K562 (cell line): Measurements from ENCODE around the gene VPS13D. TPM values are rescaled to one million over a fixed set of nuclear protein-coding genes. Genes with fewer than 3 reads are reported as not detected.

Source experiments
- DACH1 ChIP-seq: fragments of 450-650 bp; IDR thresholded peaks from 2 replicates; pipeline ENCODE4 v1.6.1; 2018; ENCODE audit not compliant: partially characterized antibody
- E2F3 ChIP-seq: fragments of 250-450 bp; sonication (Bioruptor Pico); IDR thresholded peaks from 2 replicates; pipeline ENCODE4 v1.4.0; 2020; ENCODE audit warnings: mild to moderate bottlenecking
- NR4A1 ChIP-seq, 2 experiments: fragments of 250-450 bp in 1 of 2; fragments of 450-650 bp in 1 of 2; sonication (Bioruptor Pico) in 1 of 2; IDR thresholded peaks; 2 replicates each; pipeline versions ENCODE4 v1.4.0 to v1.6.1; 2016 to 2020; ENCODE audit warnings: mild to moderate bottlenecking in 2 of 2, missing compliant biosample characterization in 1 of 2, missing genetic modification characterization in 1 of 2, moderate library complexity in 1 of 2
- NUFIP1 ChIP-seq: fragments of 450-650 bp; IDR thresholded peaks from 2 replicates; pipeline ENCODE4 v1.6.1; 2018; ENCODE audit not compliant: partially characterized antibody
- PKNOX1 ChIP-seq: fragments of 450-650 bp; IDR thresholded peaks from 2 replicates; pipeline ENCODE4 v1.6.1; 2016
- POLR2H ChIP-seq: IDR thresholded peaks from 2 replicates; pipeline ENCODE4 v1.6.1; 2016; ENCODE audit warnings: missing genetic modification characterization, low read depth, mild to moderate bottlenecking, control low read depth, missing compliant biosample characterization, moderate library complexity
- PPARD ChIP-seq: fragments of 250-450 bp; sonication (Bioruptor Pico); IDR thresholded peaks from 2 replicates; pipeline ENCODE4 v1.8.0; 2022; ENCODE audit warnings: inconsistent platforms, mild to moderate bottlenecking, moderate library complexity
- PRPF4 ChIP-seq: fragments of 200-400 bp; formaldehyde crosslinking; IDR thresholded peaks from one replicate; pipeline ENCODE4 v1.6.1; 2017; ENCODE audit warnings: low read length, low read depth, mild to moderate bottlenecking; ENCODE audit not compliant: insufficient read depth, poor library complexity, severe bottlenecking
- RAD21 ChIP-seq, 2 experiments: fragments of 250-450 bp in 1 of 2; fragments of 450-650 bp in 1 of 2; sonication (Bioruptor Pico) in 1 of 2; formaldehyde crosslinking in 1 of 2; IDR thresholded peaks in 1 of 2; conservative IDR thresholded peaks in 1 of 2; 2 replicates each; pipeline versions ENCODE4 v1.4.0 to v1.8.0; 2020 to 2022; ENCODE audit warnings: mild to moderate bottlenecking in 2 of 2, moderate library complexity in 1 of 2
- TEAD1 ChIP-seq, 2 experiments: fragments of 450-650 bp in 1 of 2; sonication (generic) in 1 of 2; formaldehyde crosslinking; IDR thresholded peaks; 2 replicates each; pipeline versions ENCODE4 v1.4.0 to v1.8.0; 2020 to 2022; ENCODE audit warnings: mild to moderate bottlenecking in 2 of 2, missing genetic modification reagents in 1 of 2
- ZKSCAN8 ChIP-seq: fragments of 200-800 bp; sonication (Bioruptor generic); IDR thresholded peaks from 2 replicates; pipeline ENCODE4 v1.6.1; 2016; ENCODE audit warnings: missing genetic modification characterization, missing compliant biosample characterization
- ZNF23 ChIP-seq: fragments of 250-450 bp; sonication (Bioruptor Pico); IDR thresholded peaks from 2 replicates; pipeline ENCODE4 v1.4.0; 2020; ENCODE audit warnings: mild to moderate bottlenecking
- ZNF24 ChIP-seq: fragments of 450-650 bp; IDR thresholded peaks from 2 replicates; pipeline ENCODE4 v1.6.1; 2016
- ZNF318 ChIP-seq, 2 experiments: fragments of 450-650 bp; IDR thresholded peaks; 2 replicates each; pipeline ENCODE4 v1.6.1; 2016; ENCODE audit warnings: mild to moderate bottlenecking in 2 of 2, borderline replicate concordance in 1 of 2, low read depth in 1 of 2, moderate library complexity in 1 of 2
- ZNF518B ChIP-seq: fragments of 250-450 bp; sonication (Bioruptor Pico); IDR thresholded peaks from 2 replicates; pipeline ENCODE4 v1.5.0; 2021; ENCODE audit warnings: mild to moderate bottlenecking, moderate library complexity
- polyA plus RNA-seq, 8 experiments: library from polyadenylated mRNA; depleted of rRNA in 4 of 8; stranded (reverse) in 5 of 8; unstranded in 3 of 8; fragments of >200 nt; fragmentation: Nextera tagmentation in 2 of 8; fragmentation: Illumina TruSeq in 1 of 8; extraction: Ambion mirVana in 2 of 8; extraction: Trizol in 1 of 8; gene quantifications; 2 replicates each; pipeline versions ENCODE4 v1.2.1 to v1.2.3, GENCODE V29; 2011 to 2014; ENCODE audit warnings: inconsistent platforms in 1 of 8, missing spikeins in 1 of 8
- total RNA-seq, 7 experiments: library from RNA; depleted of rRNA in 6 of 7; stranded (reverse); fragments of >200 nt in 6 of 7; fragmentation: Illumina TruSeq in 2 of 7; extraction: Trizol in 2 of 7; gene quantifications; 2 replicates each; pipeline versions ENCODE4 v1.2.1 to v1.2.3, GENCODE V29; 2011 to 2021; ENCODE audit warnings: low replicate concordance in 1 of 7

Gene VPS13D
- total and polyA plus RNA-seq, 9 of the 15 experiments (the other 6 are each of a cell fraction or from before 2014, with no cell fraction given), result 6.1 to 51.5 (median 38.5) TPM

- TF ChIP-seq ZNF318 (IDR thresholded peaks at IDR 0.05; ENCODE audit: borderline replicate concordance in 1 of 2, low read depth in 1 of 2) (0 out of 4 replicates have a peak, but pooled peaks of 1 of the 2 experiments have one; percentile 27), ZKSCAN8 (CRISPR knock-in tag) (peak; percentile 12; the same call in 1 of the 2 replicates), NUFIP1 (no peak), ZNF518B (CRISPR knock-in tag) (no peak), E2F3 (CRISPR knock-in tag) (no peak), TEAD1 (CRISPR knock-in tag; IDR thresholded peaks at IDR 0.05) (0 out of 4 replicates have a peak, but pooled peaks of 1 of the 2 experiments have one; percentile 47), RAD21 (CRISPR knock-in tag; conservative IDR thresholded peaks at IDR 0.05 in 1 of 2, IDR thresholded peaks at IDR 0.05 in 1 of 2) (no peak), NR4A1 (CRISPR knock-in tag; IDR thresholded peaks at IDR 0.05) (no peak), NR4A1 (tag; IDR thresholded peaks at IDR 0.05) (no peak), PPARD (CRISPR knock-in tag) (no peak), ZNF23 (CRISPR knock-in tag) (peak; percentile 33; the same call in 1 of the 2 replicates), PKNOX1 (0 out of 2 replicates have a peak, but pooled peaks have one; percentile 3), ZNF24 (no peak), PRPF4 (no peak), DACH1 (no peak), POLR2H (tag) (no peak)
Measured at GRCh38 chr1:12434174-12434573, 204.3 kb downstream of the VPS13D start (continued).
